Large intestine (tissue), 3 donors: ENCODE measurements around the gene NTF4. TPM values are rescaled to one million over a fixed set of nuclear protein-coding genes. Genes with fewer than 3 reads are reported as not detected.
"Not testable (repeated sequence)": the region's sequence is repeated elsewhere in the genome, so short reads cannot be mapped to it uniquely, and the experiment has no call there.

Source experiments
- DNase-seq, 2 donors: peaks; one replicate each; pipeline versions ENCODE4 v3.0.0 to v3.0.0-alpha.2; 2013
- H3K27ac ChIP-seq: one replicate; pipeline ENCODE4 v1.5.1; 2013; ENCODE audit warnings: low read length
- H3K27me3 ChIP-seq: 2 replicates; pipeline ENCODE4 v1.6.1; 2013; ENCODE audit warnings: low read length; ENCODE audit not compliant: control insufficient read depth, insufficient read depth
- H3K36me3 ChIP-seq: 2 replicates; pipeline ENCODE4 v1.6.1; 2013; ENCODE audit warnings: low read length; ENCODE audit not compliant: control insufficient read depth, insufficient read depth
- H3K4me1 ChIP-seq: one replicate; pipeline ENCODE4 v1.6.1; 2013; ENCODE audit warnings: low read length; ENCODE audit not compliant: control insufficient read depth, insufficient read depth
- H3K4me3 ChIP-seq: one replicate; pipeline ENCODE4 v1.5.1; 2013; ENCODE audit warnings: low read length
- H3K9me3 ChIP-seq: one replicate; pipeline ENCODE4 v1.6.1; 2013; ENCODE audit warnings: mild to moderate bottlenecking, low read depth, low read length, moderate library complexity; ENCODE audit not compliant: control insufficient read depth
- WGBS: methylation state at CpG from one replicate; pipeline ENCODE4 v1.1.5; 2013; ENCODE audit warnings: low lambda C conversion rate; ENCODE audit not compliant: insufficient coverage; 5-methylcytosine and 5-hydroxymethylcytosine counted together
- polyA plus RNA-seq: library from polyadenylated mRNA; unstranded; fragments of 120-200 nt; gene quantifications from one replicate; pipeline ENCODE4 v1.2.1, GENCODE V29; 2013

Gene NTF4
- polyA plus RNA-seq, 1 donor = 0.16 TPM

GRCh38 chr19:49038111-49038510, 26.5 kb downstream of the NTF4 start:
- not testable (repeated sequence) for DNase-seq, H3K36me3 ChIP-seq, H3K27me3 ChIP-seq, H3K4me3 ChIP-seq, H3K4me1 ChIP-seq, H3K27ac ChIP-seq, H3K9me3 ChIP-seq
- 60% methylated on average over 1 of the region's 8 CpGs for WGBS

- not testable (repeated sequence) for H3K4me3 ChIP-seq, H3K4me1 ChIP-seq, H3K9me3 ChIP-seq, H3K27ac ChIP-seq, DNase-seq, H3K36me3 ChIP-seq, H3K27me3 ChIP-seq
- WGBS = 100% methylated on average over 1 of the region's 18 CpGs
These were observed 27.8 kb downstream of the NTF4 start, which contains the start of gene CGB1 for GRCh38 chr19:49036815-49037214. TSS of gene CGB1 (minus strand) at chr19:49036895. CDS start at chr19:49036711, 184 bp downstream.

GRCh38 chr19:49031642-49032301, 32.8 kb downstream of the NTF4 start, which contains the start of gene CGB2:
TSS of gene CGB2 (plus strand) at chr19:49031890. CDS start at chr19:49032096, 206 bp downstream.
- not testable (repeated sequence) for H3K36me3 ChIP-seq, DNase-seq, H3K4me1 ChIP-seq, H3K9me3 ChIP-seq, H3K27me3 ChIP-seq, H3K4me3 ChIP-seq, H3K27ac ChIP-seq
- WGBS = no CpG with 5 or more reads among the region's 28 CpGs

- no CpG with 5 or more reads among the region's 8 CpGs for WGBS
- not testable (repeated sequence) for H3K4me3 ChIP-seq, H3K4me1 ChIP-seq, H3K27me3 ChIP-seq, H3K27ac ChIP-seq, H3K9me3 ChIP-seq, DNase-seq, H3K36me3 ChIP-seq
These were observed 34.3 kb downstream of the NTF4 start for GRCh38 chr19:49030323-49030722.

- no CpG with 5 or more reads among the region's 14 CpGs for WGBS
- not testable (repeated sequence) for DNase-seq, H3K27ac ChIP-seq, H3K27me3 ChIP-seq, H3K36me3 ChIP-seq, H3K4me3 ChIP-seq, H3K4me1 ChIP-seq, H3K9me3 ChIP-seq
These were observed 34.9 kb downstream of the NTF4 start for GRCh38 chr19:49029749-49030148.

GRCh38 chr19:49028686-49029085, 35.9 kb downstream of the NTF4 start:
- not testable (repeated sequence) for H3K4me1 ChIP-seq, H3K36me3 ChIP-seq, DNase-seq, H3K9me3 ChIP-seq, H3K4me3 ChIP-seq, H3K27me3 ChIP-seq, H3K27ac ChIP-seq
- WGBS = no CpG with 5 or more reads among the region's 9 CpGs

- H3K9me3 ChIP-seq, DNase-seq, H3K27ac ChIP-seq, H3K4me1 ChIP-seq, H3K36me3 ChIP-seq, H3K4me3 ChIP-seq: not testable (repeated sequence)
- H3K27me3 ChIP-seq = peaks cover 19% of the 10 kb centered on the region
- no CpG with 5 or more reads among the region's 23 CpGs for WGBS
These were observed 39.0 kb downstream of the NTF4 start for GRCh38 chr19:49025599-49025998.

- H3K27me3 ChIP-seq = peaks cover 24% of the 10 kb centered on the region
- DNase-seq, H3K4me3 ChIP-seq, H3K9me3 ChIP-seq, H3K27ac ChIP-seq, H3K36me3 ChIP-seq, H3K4me1 ChIP-seq: not testable (repeated sequence)
- no CpG with 5 or more reads among the region's 6 CpGs for WGBS
These were observed 39.5 kb downstream of the NTF4 start for GRCh38 chr19:49025088-49025487.

- DNase-seq, H3K9me3 ChIP-seq, H3K4me3 ChIP-seq, H3K4me1 ChIP-seq, H3K36me3 ChIP-seq, H3K27ac ChIP-seq: not testable (repeated sequence)
- WGBS = no CpG with 5 or more reads among the region's 15 CpGs
- H3K27me3 ChIP-seq = peaks cover 32% of the 10 kb centered on the region
These were observed 40.4 kb downstream of the NTF4 start, which contains the start of gene CGB3 for GRCh38 chr19:49024233-49024632. TSS of gene CGB3 (minus strand) at chr19:49024333. CDS start at chr19:49023971, 362 bp downstream.

- H3K27me3 ChIP-seq = peaks cover 44% of the 10 kb centered on the region
- no peak for DNase-seq
- no peak overlapping the region for H3K27ac ChIP-seq
- peaks cover 15% of the 10 kb centered on the region for H3K4me1 ChIP-seq
- H3K9me3 ChIP-seq = no peaks in the 10 kb centered on the region
- no peaks in the 10 kb centered on the region for H3K36me3 ChIP-seq
- no peak overlapping the region for H3K4me3 ChIP-seq
- no CpG with 5 or more reads among the region's 9 CpGs for WGBS
These were observed 42.5 kb downstream of the NTF4 start for GRCh38 chr19:49022116-49022515.
